ENCODE data around the gene PLXNA4. TPM values are rescaled to one million over a fixed set of nuclear protein-coding genes. Genes with fewer than 3 reads are reported as not detected.

PLXNA4 gene
- total and polyA plus RNA-seq, 7 experiments from 2014 or later: 0.05 to 31.6 (median 1.1) TPM

DNA sequence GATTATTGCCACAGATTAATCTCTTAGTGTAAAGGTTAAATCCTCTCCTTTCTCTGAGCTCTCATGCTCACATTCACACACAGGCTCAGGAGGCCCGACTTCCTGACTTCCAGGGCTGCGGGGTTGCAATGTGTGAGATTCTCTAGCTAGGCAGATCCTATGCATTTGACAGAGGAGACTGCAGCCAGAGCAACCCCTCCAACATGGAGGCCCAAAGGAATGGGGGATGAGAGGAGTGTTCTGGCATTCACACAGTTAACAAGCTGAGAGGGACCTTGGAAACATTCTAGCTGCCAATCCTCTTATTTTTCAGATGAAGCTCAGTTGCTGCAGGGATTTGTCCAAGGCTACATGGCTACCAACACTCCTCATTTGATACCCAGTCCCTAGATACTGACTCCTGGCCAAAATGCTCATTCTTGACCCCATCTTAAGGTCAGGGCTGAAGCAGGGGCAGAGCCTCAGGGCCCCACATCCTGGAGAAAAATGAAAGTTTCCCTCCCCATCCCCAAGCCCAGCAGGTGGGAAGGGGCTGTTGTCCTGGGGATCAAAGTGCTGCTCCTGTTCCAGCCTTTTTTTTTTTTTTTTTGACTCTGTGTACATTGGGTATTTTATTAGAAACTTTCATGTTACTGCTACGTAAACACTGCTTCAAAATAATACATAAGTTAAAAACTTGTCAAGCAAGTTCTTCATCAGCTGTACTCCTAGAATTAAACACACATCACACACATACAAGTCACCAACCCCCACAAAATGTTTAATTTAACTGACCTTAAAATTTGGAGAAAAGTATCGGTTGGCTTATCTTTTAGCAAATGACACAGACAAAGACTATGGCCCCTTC, 325.6 kb downstream of the PLXNA4 start:
- no peak overlapping the region for H3K27ac Mint-ChIP-seq
- Histone ChIP-seq H3K4me1 (ENCODE audit: control insufficient read depth in 2 of 2, insufficient read depth in 2 of 2, low read length in 2 of 2) (no peaks in the 10 kb centered on the region), H3K9me3 (ENCODE audit: control insufficient read depth in 2 of 3, low read length in 3 of 3) (peaks cover 0 to under 1% (median 0%) of the 10 kb centered on the region in 3 experiments), H3K27ac (ENCODE audit: low read depth, low read length) (no peak overlapping the region), H3K4me3 (ENCODE audit: low read length) (no peak overlapping the region), H3K27me3 (ENCODE audit: control insufficient read depth in 2 of 2, insufficient read depth in 2 of 2, low read length in 2 of 2) (no peaks in the 10 kb centered on the region), H3K36me3 (ENCODE audit: control insufficient read depth in 2 of 3, insufficient read depth in 3 of 3, low read length in 3 of 3) (no peaks in the 10 kb centered on the region)
- no peaks in the 10 kb centered on the region for H3K36me3 Mint-ChIP-seq
- POLR2A ChIA-PET: no interaction called here
- no peak for DNase-seq
- ATAC-seq: no peak
- H3K27me3 Mint-ChIP-seq: peaks cover 20 to 34% (median 24%) of the 10 kb centered on the region in 5 donors
- H3K4me1 Mint-ChIP-seq: no peaks in the 10 kb centered on the region
- H3K9me3 Mint-ChIP-seq: peaks cover 0 to 15% (median 1%) of the 10 kb centered on the region in 11 donors
- intact Hi-C loops (cut with micrococcal nuclease): no loop called here
- CTCF ChIA-PET: no interaction called here
- H3K4me3 Mint-ChIP-seq: no peak overlapping the region

- Mint-ChIP-seq H3K27ac (no peak overlapping the region), H3K36me3 (no peaks in the 10 kb centered on the region), H3K27me3 (peaks cover 25 to 46% (median 31%) of the 10 kb centered on the region in 5 donors), H3K4me3 (no peak overlapping the region), H3K4me1 (no peaks in the 10 kb centered on the region), H3K9me3 (peaks cover 0 to 25% (median 5%) of the 10 kb centered on the region in 11 donors)
- ATAC-seq (no peak), DNase-seq (no peak)
- no peaks in the 10 kb centered on the region for H3K36me3 ChIP-seq (ENCODE audit: control insufficient read depth in 2 of 3, insufficient read depth in 3 of 3, low read length in 3 of 3)
- no peaks in the 10 kb centered on the region for H3K4me1 ChIP-seq (ENCODE audit: control insufficient read depth in 2 of 2, insufficient read depth in 2 of 2, low read length in 2 of 2)
- no peak overlapping the region for H3K4me3 ChIP-seq (ENCODE audit: low read length)
- no peaks in the 10 kb centered on the region for H3K27me3 ChIP-seq (ENCODE audit: control insufficient read depth in 2 of 2, insufficient read depth in 2 of 2, low read length in 2 of 2)
- POLR2A ChIA-PET: no interaction called here
- CTCF ChIA-PET: no interaction called here
- no peak overlapping the region for H3K27ac ChIP-seq (ENCODE audit: low read depth, low read length)
- peaks cover 0 to 3% (median 0%) of the 10 kb centered on the region in 3 experiments for H3K9me3 ChIP-seq (ENCODE audit: control insufficient read depth in 2 of 3, low read length in 3 of 3)
- intact Hi-C loops (cut with micrococcal nuclease): no loop called here
Measured at GRCh38 chr7:132249256-132249971, 326.9 kb downstream of the PLXNA4 start.

DNA sequence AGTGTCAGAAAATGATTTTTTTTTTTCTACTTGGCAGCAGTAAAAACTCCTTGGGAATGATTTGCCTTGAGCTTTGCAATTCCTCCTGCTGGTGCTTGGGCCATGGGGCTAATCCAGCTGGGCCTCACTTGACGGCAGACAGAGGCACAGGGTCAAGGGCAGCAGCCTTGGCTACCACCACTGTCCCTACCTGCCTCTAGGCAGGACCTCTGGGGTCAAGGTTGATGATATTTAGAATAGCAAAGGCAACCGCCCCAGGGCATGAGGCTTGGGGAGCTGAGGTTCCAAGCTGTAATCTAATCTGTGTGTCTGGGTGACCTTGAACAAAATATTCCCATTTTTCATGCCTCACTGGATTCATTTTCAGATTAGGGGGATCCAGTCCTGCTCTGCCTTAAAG, 327.4 kb downstream of the PLXNA4 start:
- no peaks in the 10 kb centered on the region for H3K36me3 Mint-ChIP-seq
- H3K4me1 Mint-ChIP-seq: no peaks in the 10 kb centered on the region
- no peak overlapping the region for H3K4me3 Mint-ChIP-seq
- no peaks in the 10 kb centered on the region for H3K36me3 ChIP-seq (ENCODE audit: control insufficient read depth in 2 of 3, insufficient read depth in 3 of 3, low read length in 3 of 3)
- peaks cover 0 to 25% (median 5%) of the 10 kb centered on the region in 11 donors for H3K9me3 Mint-ChIP-seq
- peaks cover 23 to 46% (median 27%) of the 10 kb centered on the region in 5 donors for H3K27me3 Mint-ChIP-seq
- no peaks in the 10 kb centered on the region for H3K4me1 ChIP-seq (ENCODE audit: control insufficient read depth in 2 of 2, insufficient read depth in 2 of 2, low read length in 2 of 2)
- no peaks in the 10 kb centered on the region for H3K27me3 ChIP-seq (ENCODE audit: control insufficient read depth in 2 of 2, insufficient read depth in 2 of 2, low read length in 2 of 2)
- ATAC-seq (no peak), DNase-seq (no peak)
- no peak overlapping the region for H3K27ac Mint-ChIP-seq
- no peak overlapping the region for H3K27ac ChIP-seq (ENCODE audit: low read depth, low read length)
- intact Hi-C loops (cut with micrococcal nuclease): no loop called here
- ChIA-PET POLR2A (no interaction called here), CTCF (no interaction called here)
- H3K4me3 ChIP-seq (ENCODE audit: low read length): no peak overlapping the region
- H3K9me3 ChIP-seq (ENCODE audit: control insufficient read depth in 2 of 3, low read length in 3 of 3): peaks cover 0 to 3% (median 0%) of the 10 kb centered on the region in 3 experiments

GRCh38 chr7:132247995-132248618, 328.2 kb downstream of the PLXNA4 start:
- Mint-ChIP-seq H3K36me3 (no peaks in the 10 kb centered on the region), H3K4me1 (no peaks in the 10 kb centered on the region), H3K27ac (no peak overlapping the region), H3K27me3 (peaks cover 18 to 40% (median 20%) of the 10 kb centered on the region in 5 donors), H3K9me3 (peaks cover 0 to 25% (median 5%) of the 10 kb centered on the region in 11 donors), H3K4me3 (no peak overlapping the region)
- no peak for ATAC-seq
- no peaks in the 10 kb centered on the region for H3K36me3 ChIP-seq (ENCODE audit: control insufficient read depth in 2 of 3, insufficient read depth in 3 of 3, low read length in 3 of 3)
- H3K4me1 ChIP-seq (ENCODE audit: control insufficient read depth in 2 of 2, insufficient read depth in 2 of 2, low read length in 2 of 2): no peaks in the 10 kb centered on the region
- intact Hi-C loops (cut with micrococcal nuclease): no loop called here
- H3K4me3 ChIP-seq (ENCODE audit: low read length): no peak overlapping the region
- no peaks in the 10 kb centered on the region for H3K27me3 ChIP-seq (ENCODE audit: control insufficient read depth in 2 of 2, insufficient read depth in 2 of 2, low read length in 2 of 2)
- ChIA-PET CTCF (no interaction called here), POLR2A (no interaction called here)
- H3K9me3 ChIP-seq (ENCODE audit: control insufficient read depth in 2 of 3, low read length in 3 of 3): peaks cover 0 to 3% (median 0%) of the 10 kb centered on the region in 3 experiments
- DNase-seq: no peak
- no peak overlapping the region for H3K27ac ChIP-seq (ENCODE audit: low read depth, low read length)

- intact Hi-C loops (cut with micrococcal nuclease): no loop called here
- ATAC-seq (no peak), DNase-seq (no peak)
- H3K36me3 Mint-ChIP-seq: no peaks in the 10 kb centered on the region
- H3K27ac Mint-ChIP-seq: no peak overlapping the region
- H3K4me3 Mint-ChIP-seq: no peak overlapping the region
- H3K27me3 Mint-ChIP-seq: peaks cover 14 to 40% (median 19%) of the 10 kb centered on the region in 5 donors
- peaks cover 0 to 3% (median 0%) of the 10 kb centered on the region in 3 experiments for H3K9me3 ChIP-seq (ENCODE audit: control insufficient read depth in 2 of 3, low read length in 3 of 3)
- ChIA-PET POLR2A (no interaction called here), CTCF (interaction anchor here (0.7 kb wide), 1 partner anchor 478 kb away, joined by 4 read pairs; no protein-coding TSS in a partner anchor)
- peaks cover 0 to 25% (median 5%) of the 10 kb centered on the region in 11 donors for H3K9me3 Mint-ChIP-seq
- H3K36me3 ChIP-seq (ENCODE audit: control insufficient read depth in 2 of 3, insufficient read depth in 3 of 3, low read length in 3 of 3): no peaks in the 10 kb centered on the region
- no peak overlapping the region for H3K27ac ChIP-seq (ENCODE audit: low read depth, low read length)
- H3K27me3 ChIP-seq (ENCODE audit: control insufficient read depth in 2 of 2, insufficient read depth in 2 of 2, low read length in 2 of 2): no peaks in the 10 kb centered on the region
- no peak overlapping the region for H3K4me3 ChIP-seq (ENCODE audit: low read length)
- H3K4me1 Mint-ChIP-seq: no peaks in the 10 kb centered on the region
- H3K4me1 ChIP-seq (ENCODE audit: control insufficient read depth in 2 of 2, insufficient read depth in 2 of 2, low read length in 2 of 2): no peaks in the 10 kb centered on the region
Measured at GRCh38 chr7:132246591-132246990, 329.7 kb downstream of the PLXNA4 start.

GRCh38 chr7:132245539-132245938, 330.7 kb downstream of the PLXNA4 start:
- peaks cover 14 to 40% (median 19%) of the 10 kb centered on the region in 5 donors for H3K27me3 Mint-ChIP-seq
- H3K27me3 ChIP-seq (ENCODE audit: control insufficient read depth in 2 of 2, insufficient read depth in 2 of 2, low read length in 2 of 2): no peaks in the 10 kb centered on the region
- ChIA-PET CTCF (no interaction called here), POLR2A (no interaction called here)
- H3K4me1 ChIP-seq (ENCODE audit: control insufficient read depth in 2 of 2, insufficient read depth in 2 of 2, low read length in 2 of 2): no peaks in the 10 kb centered on the region
- no peak for DNase-seq
- H3K27ac ChIP-seq (ENCODE audit: low read depth, low read length): no peak overlapping the region
- no peaks in the 10 kb centered on the region for H3K36me3 Mint-ChIP-seq
- H3K4me3 ChIP-seq (ENCODE audit: low read length): no peak overlapping the region
- intact Hi-C loops (cut with micrococcal nuclease): no loop called here
- no peaks in the 10 kb centered on the region for H3K36me3 ChIP-seq (ENCODE audit: control insufficient read depth in 2 of 3, insufficient read depth in 3 of 3, low read length in 3 of 3)
- no peak for ATAC-seq
- H3K9me3 Mint-ChIP-seq: peaks cover 0 to 25% (median 5%) of the 10 kb centered on the region in 11 donors
- no peaks in the 10 kb centered on the region for H3K4me1 Mint-ChIP-seq
- H3K27ac Mint-ChIP-seq: peak overlapping the region in 1 of 9 donors; percentile 8
- H3K9me3 ChIP-seq (ENCODE audit: control insufficient read depth in 2 of 3, low read length in 3 of 3): peaks cover 0 to 3% (median 0%) of the 10 kb centered on the region in 3 experiments
- H3K4me3 Mint-ChIP-seq: no peak overlapping the region

Data from naive thymus-derived CD4-positive, alpha-beta T cell (primary cell).